H7 (cell line): ENCODE data around the gene TUFT1. TPM values are rescaled to one million over a fixed set of nuclear protein-coding genes. Genes with fewer than 3 reads are reported as not detected.

ENCODE experiments used
- DNase-seq: peaks from one replicate; pipeline ENCODE4 v3.0.0; 2012
- H3K27me3 ChIP-seq: 2 replicates; pipeline ENCODE4 v1.6.0; 2011; ENCODE audit warnings: mild to moderate bottlenecking, low read length; ENCODE audit not compliant: control insufficient read depth, insufficient read depth
- H3K36me3 ChIP-seq: replicated peaks from 2 replicates; pipeline ENCODE4 v1.5.1; 2011; ENCODE audit warnings: low read length; ENCODE audit not compliant: control insufficient read depth, insufficient read depth
- H3K4me3 ChIP-seq: 2 replicates; pipeline ENCODE4 v1.5.1; 2011; ENCODE audit warnings: low read depth, mild to moderate bottlenecking, control low read depth, low read length, moderate library complexity; ENCODE audit not compliant: insufficient read depth
- total RNA-seq: library from RNA; depleted of rRNA; stranded (reverse); fragments of >200 nt; shearing (Covaris generic); gene quantifications from 2 replicates; pipeline ENCODE4 v1.2.3, GENCODE V29; 2014

Gene TUFT1
- total RNA-seq, 1 experiment from 2014 or later, result 11.3 TPM

DNA sequence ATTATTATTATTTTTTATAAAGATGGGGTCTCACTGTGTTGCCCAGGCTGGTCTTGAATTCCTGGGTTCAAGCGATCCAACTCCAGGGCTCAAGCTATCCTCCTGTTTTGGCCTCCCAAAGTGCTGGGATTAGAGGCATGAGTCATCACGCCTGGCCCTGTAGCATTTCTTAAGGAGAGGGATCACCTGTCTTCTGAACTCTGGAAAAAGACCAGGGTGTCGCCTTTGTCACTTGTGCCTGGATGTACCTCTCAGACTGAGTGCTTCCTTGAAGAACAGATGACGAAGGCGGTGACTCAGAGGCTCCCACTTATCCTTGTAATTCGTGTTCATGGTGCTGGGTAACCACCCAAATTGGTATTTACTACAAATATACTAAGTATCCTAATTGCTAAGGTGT, 31.3 kb upstream of the TUFT1 start:
- H3K4me3 ChIP-seq, result no peak overlapping the region
- H3K27me3 ChIP-seq, result no peaks in the 10 kb centered on the region
- no peak for DNase-seq
- H3K36me3 ChIP-seq, result no peaks in the 10 kb centered on the region

GRCh38 chr1:151509350-151510019, 30.6 kb upstream of the TUFT1 start:
- Histone ChIP-seq H3K36me3 (no peaks in the 10 kb centered on the region), H3K27me3 (no peaks in the 10 kb centered on the region), H3K4me3 (no peak overlapping the region)
- no peak for DNase-seq

GRCh38 chr1:151510020-151510405, 30.1 kb upstream of the TUFT1 start:
- Histone ChIP-seq H3K4me3 (peak overlapping the region; percentile 90), H3K36me3 (no peaks in the 10 kb centered on the region), H3K27me3 (no peaks in the 10 kb centered on the region)
- peak; percentile 61 for DNase-seq

DNA sequence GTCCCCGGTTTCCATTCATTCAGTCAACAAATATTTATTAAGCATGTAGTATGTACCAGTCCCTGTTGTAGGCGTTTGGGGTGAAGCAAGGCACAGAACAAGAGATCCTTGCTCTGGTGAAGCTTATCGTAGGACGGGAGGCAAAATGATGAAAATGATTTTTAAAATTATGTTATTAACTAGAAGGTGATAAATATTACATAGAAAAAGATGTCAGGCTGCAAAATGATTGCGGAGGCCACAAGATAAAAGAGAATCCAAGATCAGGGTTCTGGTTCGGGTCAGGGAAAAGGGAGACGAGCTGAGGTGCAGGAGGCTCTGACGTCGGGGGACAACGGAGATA, 29.5 kb upstream of the TUFT1 start:
- no peaks in the 10 kb centered on the region for H3K27me3 ChIP-seq
- peak overlapping the region; percentile 90 for H3K4me3 ChIP-seq
- DNase-seq, result no peak
- H3K36me3 ChIP-seq, result no peaks in the 10 kb centered on the region

DNA sequence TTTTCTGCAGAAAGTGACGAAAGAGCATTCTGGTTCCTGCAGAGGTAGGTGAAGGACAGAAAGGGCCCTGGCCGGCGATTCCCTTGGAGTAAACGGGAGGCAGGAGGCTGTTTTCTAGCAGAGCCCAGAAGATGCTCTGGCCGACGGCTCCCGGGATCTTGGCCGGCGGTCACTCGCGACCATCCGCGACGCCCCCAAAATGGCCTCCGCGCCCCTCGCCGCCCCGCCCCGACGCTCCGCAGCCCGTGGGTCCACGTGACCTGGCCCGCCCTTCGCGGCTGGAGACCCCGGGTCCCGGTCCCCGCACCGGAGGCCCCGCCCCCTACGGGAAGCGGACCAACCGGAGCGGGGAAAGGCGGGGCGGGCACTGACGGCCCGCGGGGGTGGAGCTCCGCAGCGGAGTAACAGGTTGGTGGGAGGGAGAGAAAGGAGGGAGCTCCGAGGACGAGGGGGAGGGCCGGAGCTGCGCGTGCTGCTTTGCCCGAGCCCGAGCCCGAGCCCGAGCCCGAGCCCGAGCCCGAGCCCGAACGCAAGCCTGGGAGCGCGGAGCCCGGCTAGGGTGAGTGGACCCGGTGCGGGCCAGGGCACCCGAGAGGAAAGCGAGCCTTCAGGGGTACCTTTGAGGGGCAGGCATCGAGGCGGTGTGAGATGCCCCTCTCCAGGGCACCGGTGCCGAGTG, 29.0 kb upstream of the TUFT1 start, which contains the start of gene CGN:
Gene CGN, plus strand, starts transcription at position 431 of the 679 bp plus-strand sequence. CDS start 7,133 bp downstream, outside the sequence.
- no peaks in the 10 kb centered on the region for H3K36me3 ChIP-seq
- H3K27me3 ChIP-seq, result no peaks in the 10 kb centered on the region
- DNase-seq, result peak; percentile 99
- H3K4me3 ChIP-seq, result peak within 1 kb of the TSS; percentile 90

DNA sequence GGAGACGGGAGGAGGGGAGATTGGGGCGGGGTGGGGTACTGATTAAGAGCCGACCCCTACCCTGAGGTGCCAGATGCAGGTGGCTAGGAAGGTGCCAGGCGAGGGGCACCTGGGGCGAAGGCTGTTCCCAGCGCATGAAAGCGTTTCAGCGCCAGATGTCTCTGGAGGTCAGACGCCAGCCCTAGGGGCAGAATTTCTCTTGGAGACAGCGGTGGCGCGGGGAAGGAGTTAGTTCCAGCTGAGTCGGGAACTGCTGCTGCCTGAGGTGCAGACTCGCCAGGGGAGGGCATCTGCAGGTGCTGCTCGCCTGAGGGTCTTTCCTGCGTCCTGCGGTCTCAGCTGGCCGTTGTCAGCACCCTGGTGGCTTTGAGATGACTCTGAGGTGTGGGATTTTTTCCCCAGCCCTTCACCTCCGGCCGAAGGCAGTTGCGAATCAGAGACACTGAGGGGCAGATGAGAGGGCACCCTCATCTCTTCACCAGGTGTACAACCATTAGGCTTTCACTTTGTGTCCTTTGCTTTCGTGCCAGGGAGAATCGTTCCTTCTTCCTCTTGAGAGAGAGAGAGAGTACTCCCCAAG, 28.4 kb upstream of the TUFT1 start:
- peak overlapping the region; percentile 73 for H3K4me3 ChIP-seq
- no peaks in the 10 kb centered on the region for H3K36me3 ChIP-seq
- DNase-seq, result no peak

GRCh38 chr1:151512326-151512725, 27.8 kb upstream of the TUFT1 start:
- Histone ChIP-seq H3K4me3 (peak overlapping the region; percentile 73), H3K36me3 (no peaks in the 10 kb centered on the region), H3K27me3 (no peaks in the 10 kb centered on the region)
- DNase-seq, result no peak

More for the DNA sequence above, 28.4 kb upstream of the TUFT1 start:
- H3K27me3 ChIP-seq, result no peaks in the 10 kb centered on the region

DNA sequence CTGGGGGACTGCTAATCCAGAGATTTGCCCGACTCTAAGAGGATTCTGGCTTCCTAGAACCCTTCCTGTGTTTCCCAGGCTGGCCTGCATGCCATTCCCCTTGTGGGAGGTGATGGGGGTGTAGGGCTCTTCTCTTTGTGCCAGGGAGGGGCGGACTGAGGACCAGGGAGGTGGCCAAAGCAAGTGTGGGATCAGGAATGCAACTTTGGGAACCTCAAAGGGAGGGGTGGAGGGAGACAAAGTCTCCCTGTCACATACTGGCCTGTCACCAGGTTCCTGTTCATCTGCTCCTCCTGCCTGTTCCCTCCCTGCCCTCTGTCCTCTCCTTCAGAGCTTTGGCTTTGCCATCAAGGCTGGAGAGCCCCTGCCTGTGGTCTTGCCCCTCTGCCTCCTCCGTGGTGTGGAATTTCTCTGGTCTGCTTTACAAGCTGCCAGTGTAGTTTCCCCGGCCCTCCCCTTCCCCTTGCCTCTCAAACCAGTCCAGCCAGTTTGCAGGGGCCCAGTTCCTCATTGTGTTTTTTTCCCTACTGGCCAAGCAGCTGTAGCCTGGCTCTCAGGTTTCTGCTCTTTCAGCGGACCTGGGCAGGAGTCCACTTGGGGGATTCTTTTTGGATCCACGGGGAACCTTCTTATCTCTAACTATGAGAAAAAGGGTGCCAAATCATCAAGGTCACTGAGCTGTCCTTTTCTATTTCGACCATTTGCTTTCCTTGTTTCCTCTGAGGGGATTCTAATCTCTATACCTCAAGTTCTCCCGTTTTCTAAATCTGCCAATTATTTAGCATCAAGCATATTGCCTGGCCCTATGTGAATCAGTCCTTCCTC, 27.1 kb upstream of the TUFT1 start:
- peak overlapping the region; percentile 2; the same call in 1 of the 2 replicates for H3K4me3 ChIP-seq
- no peaks in the 10 kb centered on the region for H3K36me3 ChIP-seq
- no peaks in the 10 kb centered on the region for H3K27me3 ChIP-seq
- peak; percentile 66 for DNase-seq

- DNase-seq, result no peak
- no peaks in the 10 kb centered on the region for H3K27me3 ChIP-seq
- H3K4me3 ChIP-seq, result no peak overlapping the region
- no peaks in the 10 kb centered on the region; the same call in 1 of the 2 replicates for H3K36me3 ChIP-seq
These were observed 26.4 kb upstream of the TUFT1 start for GRCh38 chr1:151513626-151514121.

DNA sequence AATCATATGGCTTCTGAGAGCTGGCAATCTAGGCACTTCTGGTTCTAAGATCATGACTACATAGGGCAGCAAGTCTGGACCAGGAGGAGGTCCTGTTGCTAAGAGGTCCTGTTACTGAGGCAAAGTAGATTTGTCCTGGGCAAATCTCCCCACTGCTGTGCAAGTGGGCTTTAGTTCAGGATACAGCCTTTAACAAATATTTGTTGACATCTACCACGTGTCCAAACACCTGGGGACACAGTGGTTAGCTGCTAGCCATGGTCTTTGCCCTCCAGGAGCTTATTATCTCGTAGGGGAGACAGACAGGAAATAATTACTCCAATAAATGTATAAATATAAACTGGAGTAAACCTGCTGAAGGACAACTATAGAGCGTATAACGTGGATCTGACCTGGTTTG, 25.7 kb upstream of the TUFT1 start:
- H3K36me3 ChIP-seq, result peaks cover 1% of the 10 kb centered on the region; the same call in 1 of the 2 replicates
- no peaks in the 10 kb centered on the region for H3K27me3 ChIP-seq
- no peak for DNase-seq
- H3K4me3 ChIP-seq, result no peak overlapping the region

GRCh38 chr1:151515265-151515664, 24.8 kb upstream of the TUFT1 start:
- Histone ChIP-seq H3K36me3 (peaks cover 3% of the 10 kb centered on the region), H3K4me3 (no peak overlapping the region), H3K27me3 (no peaks in the 10 kb centered on the region)
- no peak for DNase-seq

GRCh38 chr1:151516031-151516511, 24.0 kb upstream of the TUFT1 start:
- Histone ChIP-seq H3K27me3 (no peaks in the 10 kb centered on the region), H3K4me3 (no peak overlapping the region), H3K36me3 (peaks cover 3% of the 10 kb centered on the region)
- DNase-seq, result peak; percentile 45

DNA sequence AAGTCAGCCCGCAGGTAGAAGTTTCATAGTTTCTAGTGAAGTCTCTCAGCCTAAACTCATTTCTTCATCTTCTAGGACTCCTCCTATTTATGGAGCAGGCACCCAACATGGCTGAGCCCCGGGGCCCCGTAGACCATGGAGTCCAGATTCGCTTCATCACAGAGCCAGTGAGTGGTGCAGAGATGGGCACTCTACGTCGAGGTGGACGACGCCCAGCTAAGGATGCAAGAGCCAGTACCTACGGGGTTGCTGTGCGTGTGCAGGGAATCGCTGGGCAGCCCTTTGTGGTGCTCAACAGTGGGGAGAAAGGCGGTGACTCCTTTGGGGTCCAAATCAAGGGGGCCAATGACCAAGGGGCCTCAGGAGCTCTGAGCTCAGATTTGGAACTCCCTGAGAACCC, 21.7 kb upstream of the TUFT1 start:
- Histone ChIP-seq H3K4me3 (no peak overlapping the region), H3K36me3 (peaks cover 4% of the 10 kb centered on the region), H3K27me3 (no peaks in the 10 kb centered on the region)
- DNase-seq, result no peak

- Histone ChIP-seq H3K36me3 (peaks cover 5% of the 10 kb centered on the region), H3K4me3 (no peak overlapping the region), H3K27me3 (no peaks in the 10 kb centered on the region)
- no peak for DNase-seq
These were observed 21.2 kb upstream of the TUFT1 start for GRCh38 chr1:151518936-151519335.
